HEK293 (cell line): Measurements from ENCODE around the gene PTBP2.

Source experiments
- ZFP3 ChIP-seq: fragments of 450-650 bp; formaldehyde crosslinking; IDR thresholded peaks from 2 replicates; pipeline ENCODE4 v1.5.1; 2016; ENCODE audit warnings: low read depth, missing biosample characterization, missing genetic modification characterization
- ZNF169 ChIP-seq: fragments of 450-650 bp; formaldehyde crosslinking; IDR thresholded peaks from 2 replicates; pipeline ENCODE4 v1.5.1; 2016; ENCODE audit warnings: missing biosample characterization, missing genetic modification characterization
- ZNF23 ChIP-seq: fragments of 450-650 bp; formaldehyde crosslinking; IDR thresholded peaks from 2 replicates; pipeline ENCODE4 v1.5.1; 2016; ENCODE audit warnings: missing biosample characterization, missing genetic modification characterization, borderline replicate concordance
- ZNF24 ChIP-seq: fragments of 450-650 bp; formaldehyde crosslinking; IDR thresholded peaks from 2 replicates; pipeline ENCODE4 v1.5.1; 2016; ENCODE audit warnings: missing biosample characterization, missing genetic modification characterization
- ZNF350 ChIP-seq: fragments of 450-650 bp; formaldehyde crosslinking; IDR thresholded peaks from 2 replicates; pipeline ENCODE4 v1.5.0; 2017; ENCODE audit warnings: missing biosample characterization, mild to moderate bottlenecking, missing genetic modification characterization
- ZNF530 ChIP-seq: fragments of 450-650 bp; formaldehyde crosslinking; IDR thresholded peaks from 2 replicates; pipeline ENCODE4 v1.5.1; 2016; ENCODE audit warnings: low read depth, missing biosample characterization, missing genetic modification characterization
- TF ChIP-seq, protein P1 (sequence below): fragments of 450-650 bp; formaldehyde crosslinking; IDR thresholded peaks from 2 replicates; pipeline ENCODE4 v1.5.1; 2016; ENCODE audit warnings: missing biosample characterization, missing genetic modification characterization, borderline replicate concordance
- TF ChIP-seq, protein P2 (sequence below): fragments of 450-650 bp; formaldehyde crosslinking; optimal IDR thresholded peaks from 2 replicates; pipeline ENCODE3; 2016; ENCODE audit warnings: missing biosample characterization, mild to moderate bottlenecking, missing genetic modification characterization
- TF ChIP-seq, protein P3 (sequence below): fragments of 450-650 bp; formaldehyde crosslinking; IDR thresholded peaks from 2 replicates; pipeline ENCODE4 v1.5.1; 2016; ENCODE audit warnings: missing biosample characterization, missing genetic modification characterization
- TF ChIP-seq, protein P4 (sequence below): fragments of 450-650 bp; formaldehyde crosslinking; IDR thresholded peaks from 2 replicates; pipeline ENCODE4 v1.5.1; 2016; ENCODE audit warnings: missing biosample characterization, missing genetic modification characterization
- TF ChIP-seq, protein P5 (sequence below): fragments of 450-650 bp; formaldehyde crosslinking; IDR thresholded peaks from 2 replicates; pipeline ENCODE4 v1.5.1; 2016; ENCODE audit warnings: missing biosample characterization, missing genetic modification characterization

DNA sequence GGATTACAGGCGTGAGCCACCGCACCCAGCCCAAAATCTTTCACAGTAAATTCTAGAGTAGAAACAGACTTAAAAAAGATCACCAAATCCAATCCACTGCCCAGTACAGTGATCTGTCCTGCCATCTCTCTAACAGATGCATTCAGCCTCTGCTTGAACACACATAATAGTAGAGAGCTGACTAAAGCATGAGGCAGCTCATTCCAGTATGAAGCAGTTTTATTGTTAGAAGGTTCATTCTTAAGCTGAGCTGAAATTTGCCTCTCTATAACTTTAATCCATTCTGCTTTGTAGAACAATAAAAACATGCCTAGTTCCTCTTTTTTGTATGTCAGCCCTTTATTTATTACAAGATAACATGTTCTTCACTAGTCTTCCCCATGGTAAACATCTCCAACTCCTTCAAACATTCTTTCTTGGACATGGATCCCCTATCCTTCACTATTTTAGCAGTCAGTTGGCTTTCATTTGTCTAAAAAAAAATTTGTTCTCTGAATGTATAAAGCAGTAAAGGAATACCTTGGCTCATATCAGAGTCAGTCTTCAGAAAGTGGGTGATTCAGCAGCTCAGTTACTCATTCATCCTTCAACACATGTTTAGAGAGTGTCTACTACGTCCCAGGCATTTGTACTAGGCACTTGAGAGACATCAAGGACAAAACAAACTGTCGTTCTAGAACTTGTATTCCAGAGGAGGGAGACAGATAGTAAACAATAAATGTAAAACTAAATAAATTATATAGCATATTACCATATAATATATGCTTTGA lies 10.7 kb upstream of the PTBP2 start:
- no peak for TF ChIP-seq ZNF169 (tag by site-specific recombination)
- TF ChIP-seq, protein P1, sequence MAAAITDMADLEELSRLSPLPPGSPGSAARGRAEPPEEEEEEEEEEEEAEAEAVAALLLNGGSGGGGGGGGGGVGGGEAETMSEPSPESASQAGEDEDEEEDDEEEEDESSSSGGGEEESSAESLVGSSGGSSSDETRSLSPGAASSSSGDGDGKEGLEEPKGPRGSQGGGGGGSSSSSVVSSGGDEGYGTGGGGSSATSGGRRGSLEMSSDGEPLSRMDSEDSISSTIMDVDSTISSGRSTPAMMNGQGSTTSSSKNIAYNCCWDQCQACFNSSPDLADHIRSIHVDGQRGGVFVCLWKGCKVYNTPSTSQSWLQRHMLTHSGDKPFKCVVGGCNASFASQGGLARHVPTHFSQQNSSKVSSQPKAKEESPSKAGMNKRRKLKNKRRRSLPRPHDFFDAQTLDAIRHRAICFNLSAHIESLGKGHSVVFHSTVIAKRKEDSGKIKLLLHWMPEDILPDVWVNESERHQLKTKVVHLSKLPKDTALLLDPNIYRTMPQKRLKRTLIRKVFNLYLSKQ (tag by site-specific recombination): no peak
- TF ChIP-seq, protein P2, sequence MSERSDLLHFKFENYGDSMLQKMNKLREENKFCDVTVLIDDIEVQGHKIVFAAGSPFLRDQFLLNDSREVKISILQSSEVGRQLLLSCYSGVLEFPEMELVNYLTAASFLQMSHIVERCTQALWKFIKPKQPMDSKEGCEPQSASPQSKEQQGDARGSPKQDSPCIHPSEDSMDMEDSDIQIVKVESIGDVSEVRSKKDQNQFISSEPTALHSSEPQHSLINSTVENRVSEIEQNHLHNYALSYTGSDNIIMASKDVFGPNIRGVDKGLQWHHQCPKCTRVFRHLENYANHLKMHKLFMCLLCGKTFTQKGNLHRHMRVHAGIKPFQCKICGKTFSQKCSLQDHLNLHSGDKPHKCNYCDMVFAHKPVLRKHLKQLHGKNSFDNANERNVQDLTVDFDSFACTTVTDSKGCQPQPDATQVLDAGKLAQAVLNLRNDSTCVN (tag by site-specific recombination): no peak
- TF ChIP-seq, protein P3, sequence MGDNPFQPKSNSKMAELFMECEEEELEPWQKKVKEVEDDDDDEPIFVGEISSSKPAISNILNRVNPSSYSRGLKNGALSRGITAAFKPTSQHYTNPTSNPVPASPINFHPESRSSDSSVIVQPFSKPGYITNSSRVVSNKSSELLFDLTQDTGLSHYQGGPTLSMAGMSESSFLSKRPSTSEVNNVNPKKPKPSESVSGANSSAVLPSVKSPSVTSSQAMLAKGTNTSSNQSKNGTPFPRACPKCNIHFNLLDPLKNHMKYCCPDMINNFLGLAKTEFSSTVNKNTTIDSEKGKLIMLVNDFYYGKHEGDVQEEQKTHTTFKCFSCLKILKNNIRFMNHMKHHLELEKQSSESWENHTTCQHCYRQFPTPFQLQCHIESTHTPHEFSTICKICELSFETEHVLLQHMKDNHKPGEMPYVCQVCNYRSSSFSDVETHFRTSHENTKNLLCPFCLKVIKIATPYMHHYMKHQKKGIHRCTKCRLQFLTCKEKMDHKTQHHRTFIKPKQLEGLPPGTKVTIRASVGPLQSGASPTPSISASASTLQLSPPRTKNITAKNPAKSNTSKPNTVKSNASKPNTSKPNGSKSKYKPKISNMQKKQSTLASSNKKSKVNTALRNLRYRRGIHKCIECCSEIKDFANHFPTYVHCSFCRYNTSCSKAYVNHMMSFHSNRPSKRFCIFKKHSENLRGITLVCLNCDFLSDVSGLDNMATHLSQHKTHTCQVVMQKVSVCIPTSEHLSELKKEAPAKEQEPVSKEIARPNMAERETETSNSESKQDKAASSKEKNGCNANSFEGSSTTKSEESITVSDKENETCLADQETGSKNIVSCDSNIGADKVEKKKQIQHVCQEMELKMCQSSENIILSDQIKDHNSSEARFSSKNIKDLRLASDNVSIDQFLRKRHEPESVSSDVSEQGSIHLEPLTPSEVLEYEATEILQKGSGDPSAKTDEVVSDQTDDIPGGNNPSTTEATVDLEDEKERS (tag by site-specific recombination): no peak
- TF ChIP-seq, protein P4, sequence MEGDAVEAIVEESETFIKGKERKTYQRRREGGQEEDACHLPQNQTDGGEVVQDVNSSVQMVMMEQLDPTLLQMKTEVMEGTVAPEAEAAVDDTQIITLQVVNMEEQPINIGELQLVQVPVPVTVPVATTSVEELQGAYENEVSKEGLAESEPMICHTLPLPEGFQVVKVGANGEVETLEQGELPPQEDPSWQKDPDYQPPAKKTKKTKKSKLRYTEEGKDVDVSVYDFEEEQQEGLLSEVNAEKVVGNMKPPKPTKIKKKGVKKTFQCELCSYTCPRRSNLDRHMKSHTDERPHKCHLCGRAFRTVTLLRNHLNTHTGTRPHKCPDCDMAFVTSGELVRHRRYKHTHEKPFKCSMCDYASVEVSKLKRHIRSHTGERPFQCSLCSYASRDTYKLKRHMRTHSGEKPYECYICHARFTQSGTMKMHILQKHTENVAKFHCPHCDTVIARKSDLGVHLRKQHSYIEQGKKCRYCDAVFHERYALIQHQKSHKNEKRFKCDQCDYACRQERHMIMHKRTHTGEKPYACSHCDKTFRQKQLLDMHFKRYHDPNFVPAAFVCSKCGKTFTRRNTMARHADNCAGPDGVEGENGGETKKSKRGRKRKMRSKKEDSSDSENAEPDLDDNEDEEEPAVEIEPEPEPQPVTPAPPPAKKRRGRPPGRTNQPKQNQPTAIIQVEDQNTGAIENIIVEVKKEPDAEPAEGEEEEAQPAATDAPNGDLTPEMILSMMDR (tag by site-specific recombination): no peak
- TF ChIP-seq ZFP3 (tag by site-specific recombination): no peak
- no peak for TF ChIP-seq ZNF350 (tag by site-specific recombination)
- TF ChIP-seq ZNF24 (tag by site-specific recombination): no peak
- TF ChIP-seq, protein P5, sequence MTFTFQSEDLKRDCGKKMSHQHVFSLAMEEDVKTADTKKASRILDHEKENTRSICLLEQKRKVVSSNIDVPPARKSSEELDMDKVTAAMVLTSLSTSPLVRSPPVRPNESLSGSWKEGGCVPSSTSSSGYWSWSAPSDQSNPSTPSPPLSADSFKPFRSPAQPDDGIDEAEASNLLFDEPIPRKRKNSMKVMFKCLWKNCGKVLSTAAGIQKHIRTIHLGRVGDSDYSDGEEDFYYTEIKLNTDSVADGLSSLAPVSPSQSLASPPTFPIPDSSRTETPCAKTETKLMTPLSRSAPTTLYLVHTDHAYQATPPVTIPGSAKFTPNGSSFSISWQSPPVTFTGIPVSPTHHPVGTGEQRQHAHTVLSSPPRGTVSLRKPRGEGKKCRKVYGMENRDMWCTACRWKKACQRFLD: no peak
- TF ChIP-seq ZNF23 (tag by site-specific recombination): no peak
- TF ChIP-seq ZNF530 (tag by site-specific recombination): no peak
